ENCODE results near the gene SPRR4.

GRCh38 chr1:152946651-152947256 is 23.7 kb upstream of the SPRR4 start, which contains the start of gene SPRR5:
- TF ChIP-seq, protein P1, sequence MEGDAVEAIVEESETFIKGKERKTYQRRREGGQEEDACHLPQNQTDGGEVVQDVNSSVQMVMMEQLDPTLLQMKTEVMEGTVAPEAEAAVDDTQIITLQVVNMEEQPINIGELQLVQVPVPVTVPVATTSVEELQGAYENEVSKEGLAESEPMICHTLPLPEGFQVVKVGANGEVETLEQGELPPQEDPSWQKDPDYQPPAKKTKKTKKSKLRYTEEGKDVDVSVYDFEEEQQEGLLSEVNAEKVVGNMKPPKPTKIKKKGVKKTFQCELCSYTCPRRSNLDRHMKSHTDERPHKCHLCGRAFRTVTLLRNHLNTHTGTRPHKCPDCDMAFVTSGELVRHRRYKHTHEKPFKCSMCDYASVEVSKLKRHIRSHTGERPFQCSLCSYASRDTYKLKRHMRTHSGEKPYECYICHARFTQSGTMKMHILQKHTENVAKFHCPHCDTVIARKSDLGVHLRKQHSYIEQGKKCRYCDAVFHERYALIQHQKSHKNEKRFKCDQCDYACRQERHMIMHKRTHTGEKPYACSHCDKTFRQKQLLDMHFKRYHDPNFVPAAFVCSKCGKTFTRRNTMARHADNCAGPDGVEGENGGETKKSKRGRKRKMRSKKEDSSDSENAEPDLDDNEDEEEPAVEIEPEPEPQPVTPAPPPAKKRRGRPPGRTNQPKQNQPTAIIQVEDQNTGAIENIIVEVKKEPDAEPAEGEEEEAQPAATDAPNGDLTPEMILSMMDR (IDR thresholded peaks at IDR 0.05; ENCODE audit: low read length) = no peak
- no peak for TF ChIP-seq EZH2 (IDR thresholded peaks at IDR 0.05; ENCODE audit: borderline replicate concordance, low read length)

Measured in OCI-LY1 (cell line).